Endothelial cell of umbilical vein (primary cell): ENCODE data around the gene PHYH. TPM values are rescaled to one million over a fixed set of nuclear protein-coding genes. Genes with fewer than 3 reads are reported as not detected.

Source experiments
- BruUV-seq: library from RNA; stranded (reverse); fragments of 400-500 nt; replicated peaks from 2 replicates; lab custom pipeline; 2021; lab: Mats Ljungman, UMichigan
- CTCF ChIA-PET: fragments of 300-600, 350-600 bp; sonication (Branson Sonifier 250); formaldehyde crosslinking; loops from one replicate; lab custom pipeline; 2021; ENCODE audit warnings: antibody characterized with exemption, inconsistent platforms; lab: Charles Lee
- POLR2A ChIA-PET: fragments of 300-600, 350-600 bp; sonication (Branson Sonifier 250); formaldehyde crosslinking; loops from one replicate; lab custom pipeline; 2021; ENCODE audit warnings: antibody characterized with exemption, inconsistent platforms; lab: Charles Lee
- DNase-seq: peaks from one replicate; pipeline ENCODE4 v3.0.0-alpha.2; 2011; ENCODE audit warnings: low read depth, low spot score
- FAIRE-seq: peaks from 2 replicates; lab custom pipeline; 2011; peaks lifted over from hg19 to GRCh38; lab: Jason Lieb, UNC
- H2AFZ ChIP-seq: 2 replicates; pipeline ENCODE4 v1.6.0; 2012; ENCODE audit warnings: low read depth, low read length, control low read depth, inconsistent platforms
- H3K27ac ChIP-seq: 2 replicates; pipeline ENCODE4 v1.5.1; 2011; ENCODE audit warnings: low read depth, mild to moderate bottlenecking, control low read depth, low read length, moderate library complexity; ENCODE audit not compliant: insufficient read depth
- H3K27me3 ChIP-seq, 2 experiments: 2 replicates each; pipeline versions ENCODE4 v1.6.0 to v1.6.1; 2011; ENCODE audit warnings: low read length in 2 of 2, mixed read lengths in 1 of 2; ENCODE audit not compliant: control insufficient read depth in 2 of 2, insufficient read depth in 2 of 2
- H3K36me3 ChIP-seq, 2 experiments: 2 replicates in 1 of 2; 3 replicates in 1 of 2; pipeline ENCODE4 v1.5.1; 2011; ENCODE audit warnings: low read length in 2 of 2, mild to moderate bottlenecking in 1 of 2, moderate library complexity in 1 of 2; ENCODE audit not compliant: control insufficient read depth in 2 of 2, insufficient read depth in 2 of 2; ENCODE audit errors: extremely low read depth in 1 of 2
- H3K4me1 ChIP-seq: 3 replicates; pipeline ENCODE4 v1.5.1; 2011; ENCODE audit warnings: mild to moderate bottlenecking, low read length; ENCODE audit not compliant: control insufficient read depth, insufficient read depth; ENCODE audit errors: extremely low read depth
- H3K4me2 ChIP-seq: 2 replicates; pipeline ENCODE4 v1.6.1; 2011; ENCODE audit warnings: low read length, control low read depth, mixed read lengths; ENCODE audit not compliant: insufficient read depth
- H3K4me3 ChIP-seq, 3 experiments: fragments of 200-600 bp in 1 of 3; sonication (generic), shearing (Covaris generic) in 1 of 3; replicated peaks in 1 of 3; 2 replicates each; pipeline ENCODE4 v1.5.1; 2011 to 2016; ENCODE audit warnings: control low read depth in 3 of 3, low read length in 3 of 3, mild to moderate bottlenecking in 2 of 3, inconsistent platforms in 1 of 3, low read depth in 1 of 3, moderate library complexity in 1 of 3; ENCODE audit not compliant: insufficient read depth in 1 of 3
- H3K79me2 ChIP-seq: 2 replicates; pipeline ENCODE4 v1.6.0; 2012; ENCODE audit warnings: low read length, inconsistent platforms; ENCODE audit not compliant: control insufficient read depth, insufficient read depth
- H3K9ac ChIP-seq: replicated peaks from 2 replicates; pipeline ENCODE3; 2011; ENCODE audit warnings: low read length, control low read depth; ENCODE audit not compliant: insufficient read depth; ENCODE audit errors: extremely low read depth
- H3K9me1 ChIP-seq: replicated peaks from 3 replicates; pipeline ENCODE4 v1.6.0; 2011; ENCODE audit warnings: mild to moderate bottlenecking, low read length; ENCODE audit not compliant: control insufficient read depth, insufficient read depth; ENCODE audit errors: extremely low read depth
- H3K9me3 ChIP-seq: replicated peaks from 2 replicates; pipeline ENCODE4 v1.5.1; 2012; ENCODE audit warnings: low read length, inconsistent platforms; ENCODE audit not compliant: control insufficient read depth, insufficient read depth
- H4K20me1 ChIP-seq: replicated peaks from 2 replicates; pipeline ENCODE3; 2011; ENCODE audit warnings: mild to moderate bottlenecking, low read length; ENCODE audit not compliant: control insufficient read depth, insufficient read depth; ENCODE audit errors: extremely low read depth
- CTCF ChIP-seq, 2 donors: IDR thresholded peaks; 1 replicate in 1 of 2; 2 replicates in 1 of 2; pipeline ENCODE4 v1.5.1; 2011; ENCODE audit warnings: low read length in 2 of 2, mild to moderate bottlenecking in 2 of 2, moderate library complexity in 2 of 2, control low read depth in 1 of 2, inconsistent platforms in 1 of 2, low read depth in 1 of 2; ENCODE audit not compliant: insufficient read depth in 1 of 2; ENCODE audit errors: extremely low read depth in 1 of 2
- EZH2 ChIP-seq: IDR thresholded peaks from 2 replicates; pipeline ENCODE4 v1.6.1; 2012; ENCODE audit warnings: borderline replicate concordance, low read depth, mild to moderate bottlenecking, moderate library complexity, low read length, inconsistent platforms; ENCODE audit not compliant: severe bottlenecking
- FOS ChIP-seq: IDR thresholded peaks from 2 replicates; pipeline ENCODE4 v1.6.1; 2011; ENCODE audit warnings: mild to moderate bottlenecking, low read length, moderate library complexity, borderline replicate concordance; ENCODE audit not compliant: insufficient read depth
- GATA2 ChIP-seq: IDR thresholded peaks from 2 replicates; pipeline ENCODE4 v1.7.0; 2011; ENCODE audit warnings: low read depth, mild to moderate bottlenecking, moderate library complexity, mixed read lengths, low read length; ENCODE audit not compliant: insufficient read length, insufficient read depth
- JUN ChIP-seq: IDR thresholded peaks from 2 replicates; pipeline ENCODE4 v1.6.1; 2011; ENCODE audit warnings: borderline replicate concordance, low read depth; ENCODE audit not compliant: insufficient read length, insufficient read depth
- MAX ChIP-seq: IDR thresholded peaks from 2 replicates; pipeline ENCODE4 v1.6.1; 2011; ENCODE audit not compliant: insufficient read depth, insufficient read length
- MYC ChIP-seq: IDR thresholded peaks from one replicate; pipeline ENCODE4 v1.6.1; 2011; ENCODE audit warnings: mild to moderate bottlenecking, low read depth, low read length
- POLR2A ChIP-seq: IDR thresholded peaks from 2 replicates; pipeline ENCODE4 v1.6.1; 2012; ENCODE audit warnings: low read depth, mild to moderate bottlenecking, control low read depth, low read length
- POLR2AphosphoS5 ChIP-seq: IDR thresholded peaks from 2 replicates; pipeline ENCODE4 v1.6.1; 2012; ENCODE audit warnings: low read depth, mild to moderate bottlenecking, control low read depth, low read length, moderate library complexity; ENCODE audit not compliant: insufficient read depth
- dilution Hi-C: fragments of 300-500 bp; cut with MboI; formaldehyde crosslinking; loops from one replicate; pipeline ENCODE4 v1.15.0; 2019; ENCODE audit warnings: low sequenced_read_pairs; ENCODE audit not compliant: extremely low pct_ligation_motif_present
- intact Hi-C: fragments of 100-400 bp; cut with micrococcal nuclease; formaldehyde crosslinking; loops from one replicate; pipeline ENCODE4 v1.10.0; 2022
- polyA plus RNA-seq, 4 experiments: library from polyadenylated mRNA; depleted of rRNA in 3 of 4; stranded (reverse) in 3 of 4; unstranded in 1 of 4; fragments of >200 nt; gene quantifications; 2 replicates each; pipeline versions ENCODE4 v1.2.1 to v1.2.3, GENCODE V29; 2011 to 2012; ENCODE audit warnings: missing spikeins in 1 of 4
- total RNA-seq: library from RNA; stranded (reverse); gene quantifications from 2 replicates; pipeline ENCODE4 v1.2.3, GENCODE V29; 2021

PHYH gene
- total and polyA plus RNA-seq, 2 donors (not counting 3 experiments of a cell fraction or from before 2014, with no cell fraction given), result 4.7 to 9.4 TPM

DNA sequence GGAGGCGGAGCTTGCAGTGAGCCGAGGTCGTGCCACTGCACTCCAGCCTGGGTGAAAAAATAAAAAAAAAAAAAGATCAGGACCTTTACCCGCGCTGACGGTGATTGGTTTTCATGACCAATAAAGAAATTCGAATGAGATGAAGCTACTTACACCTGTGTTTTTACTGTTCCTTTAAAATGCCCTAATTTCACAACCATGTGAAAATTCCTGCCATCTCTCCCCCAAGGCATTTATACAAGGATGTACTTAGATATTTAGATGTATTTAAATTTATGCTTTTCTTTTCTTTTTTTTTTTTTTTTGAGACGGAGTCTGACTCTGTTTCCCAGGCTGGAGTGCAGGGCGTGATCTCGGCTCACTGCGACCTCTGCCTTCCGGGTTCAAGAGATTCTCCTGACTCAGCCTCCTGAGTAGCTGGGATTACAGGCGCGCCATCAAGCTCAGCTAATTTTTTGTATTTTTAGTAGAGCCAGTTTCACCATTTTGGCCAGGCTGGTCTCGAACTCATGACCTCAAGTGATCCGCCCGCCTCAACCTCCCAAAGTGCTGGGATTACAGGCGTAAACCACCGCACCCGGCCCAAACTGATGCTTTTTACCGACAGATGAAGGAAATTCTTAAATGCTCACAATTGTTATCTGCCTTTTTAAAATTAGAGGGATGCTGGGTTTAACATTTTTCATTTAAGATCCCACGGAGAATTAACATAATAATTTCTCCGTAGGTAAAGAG is 3.1 kb upstream of the PHYH start:
- Histone ChIP-seq H3K27me3 (no peaks in the 10 kb centered on the region), H3K4me3 (no peak overlapping the region), H3K79me2 (no peaks in the 10 kb centered on the region), H2AFZ (no peak overlapping the region), H3K9ac (no peak overlapping the region), H3K4me1 (peaks cover 5% of the 10 kb centered on the region), H3K9me3 (no peaks in the 10 kb centered on the region), H3K4me2 (no peak overlapping the region), H3K36me3 (no peaks in the 10 kb centered on the region), H3K9me1 (no peaks in the 10 kb centered on the region), H4K20me1 (no peaks in the 10 kb centered on the region), H3K27ac (no peak overlapping the region)
- TF ChIP-seq MAX (no peak), MYC (no peak), POLR2AphosphoS5 (no peak), FOS (no peak), CTCF (IDR thresholded peaks at IDR 0.05; ENCODE audit: extremely low read depth in 1 of 2, insufficient read depth in 1 of 2, low read depth in 1 of 2, low read length in 2 of 2) (no peak), POLR2A (no peak), GATA2 (no peak), EZH2 (no peak), JUN (no peak)
- dilution Hi-C loops (no loop called here), intact Hi-C loops (loop anchor here (1.0 kb wide), 4 partner anchors 32 to 142 kb away; partner anchors contain the start of gene MCM10)
- FAIRE-seq (no peak), DNase-seq (no peak)
- ChIA-PET POLR2A (interaction anchor here (0.6 to 0.7 kb wide), 4 partner anchors 14 to 1674 kb away, joined by 3 to 4 read pairs (median 4); no protein-coding TSS in a partner anchor), CTCF (interaction anchor here (0.6 to 4.6 kb wide), 40 partner anchors 9 to 599 kb away, joined by 3 to 50 read pairs (median 4); partner anchors contain the start of genes MCM10 and OPTN)
- BruUV-seq, result no TSS peak
